Measurements from ENCODE around the gene MOB2.

MOB2 gene

DNA sequence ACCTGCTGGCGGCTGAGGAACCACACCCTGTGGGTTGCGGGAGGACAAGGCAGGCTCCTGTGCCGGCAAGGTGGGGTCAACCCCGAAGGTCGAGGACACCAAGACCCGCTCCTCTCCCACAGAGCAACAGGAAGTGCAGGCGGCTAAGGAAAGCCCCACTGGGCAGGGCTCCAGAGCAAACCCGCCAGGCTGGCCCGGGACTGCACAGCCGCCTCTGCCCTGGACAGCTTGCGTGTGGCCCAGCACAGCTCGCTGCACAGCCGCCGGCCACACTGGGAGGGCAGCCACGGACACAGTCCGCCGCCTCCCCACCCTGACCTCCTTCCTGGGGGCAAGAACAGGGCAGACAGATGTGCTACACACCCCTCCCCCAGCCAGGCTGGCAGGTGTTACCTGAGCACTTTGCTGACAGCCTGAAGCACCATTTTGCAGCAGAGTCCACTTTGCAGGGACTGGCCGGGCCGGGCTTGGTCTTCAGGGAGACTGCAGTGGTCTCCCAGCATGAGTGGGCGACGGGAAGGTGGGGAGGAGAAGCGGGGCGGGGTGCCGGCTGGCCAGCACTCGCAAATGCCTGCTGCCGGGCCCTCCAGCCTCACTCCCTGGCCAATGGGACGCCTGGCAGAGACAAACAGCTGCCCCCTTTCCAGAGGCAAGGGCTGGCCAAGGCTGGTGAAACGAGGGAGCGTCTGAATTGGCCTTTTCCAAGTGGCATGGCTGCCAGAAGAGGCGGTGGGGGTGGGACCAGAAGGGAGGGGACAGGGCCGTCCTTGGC is at the start of gene MOB2:
TSS of gene MOB2 (minus strand) at position 726 of the 772 bp plus-strand sequence. CDS start at position 503, 223 bp downstream.
- no peak for DNase-seq

GRCh38 chr11:1534682-1535081 is 48.1 kb upstream of the MOB2 start:
- DNase-seq: no peak

GRCh38 chr11:1534171-1534570 is 47.6 kb upstream of the MOB2 start:
- no peak for DNase-seq

DNA sequence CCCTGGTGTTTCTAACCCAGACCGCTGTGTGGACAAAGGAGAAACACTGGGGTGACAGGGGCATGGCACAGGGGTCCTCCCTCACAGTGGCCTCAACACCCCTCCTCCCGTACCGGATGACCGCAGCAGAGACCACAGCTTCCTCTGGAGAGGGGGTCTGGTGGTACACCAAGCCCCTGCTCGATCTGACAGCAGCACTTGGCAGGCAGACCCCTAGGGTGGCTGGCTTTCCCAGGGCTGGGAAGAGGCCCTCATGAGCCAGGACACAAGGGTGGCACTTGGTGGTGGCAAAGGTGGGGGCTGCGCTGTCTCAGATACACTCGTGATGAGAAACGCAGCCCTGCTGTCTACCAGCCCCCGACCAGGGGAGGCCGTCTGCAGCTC is 46.8 kb upstream of the MOB2 start:
- no peak for DNase-seq

DNA sequence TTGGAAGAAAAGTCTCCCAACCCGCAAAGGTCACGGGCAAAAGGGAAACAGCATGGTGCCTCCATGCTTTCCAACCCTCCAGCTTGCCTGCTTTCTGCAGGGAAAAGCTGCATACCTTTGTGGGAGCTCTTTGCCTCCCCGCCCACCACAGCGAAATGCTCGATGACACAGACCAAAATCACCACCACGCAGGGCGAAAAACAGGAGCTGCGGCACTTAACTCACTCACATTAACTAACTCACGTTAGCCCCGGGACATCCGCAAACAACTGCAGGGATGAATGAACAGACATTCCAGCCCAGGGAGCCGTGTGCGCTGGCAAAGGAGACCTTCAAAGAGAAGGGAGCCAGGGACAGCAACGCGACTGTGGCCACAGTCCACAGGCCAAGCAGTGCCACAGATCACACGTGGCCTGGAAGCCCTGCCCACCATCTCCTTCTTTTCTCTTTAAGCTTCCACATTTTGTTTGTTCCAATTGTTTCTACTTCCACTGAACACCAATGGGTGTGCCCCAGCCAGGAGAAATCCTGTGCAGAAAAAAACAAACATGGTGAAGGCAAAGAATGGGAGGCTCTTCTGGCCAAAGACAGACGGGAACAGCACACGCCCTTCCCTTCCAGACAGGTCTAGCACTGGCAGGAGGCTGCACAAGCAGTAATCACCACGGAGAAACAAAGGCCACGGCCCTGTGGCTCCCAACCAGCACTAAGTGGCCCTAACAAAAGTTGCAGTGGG is 46.2 kb upstream of the MOB2 start:
- DNase-seq: no peak

GRCh38 chr11:1532014-1532586 is 45.5 kb upstream of the MOB2 start:
- no peak for DNase-seq

- no peak for DNase-seq
Observed at GRCh38 chr11:1531449-1532013, 45.0 kb upstream of the MOB2 start.

DNA sequence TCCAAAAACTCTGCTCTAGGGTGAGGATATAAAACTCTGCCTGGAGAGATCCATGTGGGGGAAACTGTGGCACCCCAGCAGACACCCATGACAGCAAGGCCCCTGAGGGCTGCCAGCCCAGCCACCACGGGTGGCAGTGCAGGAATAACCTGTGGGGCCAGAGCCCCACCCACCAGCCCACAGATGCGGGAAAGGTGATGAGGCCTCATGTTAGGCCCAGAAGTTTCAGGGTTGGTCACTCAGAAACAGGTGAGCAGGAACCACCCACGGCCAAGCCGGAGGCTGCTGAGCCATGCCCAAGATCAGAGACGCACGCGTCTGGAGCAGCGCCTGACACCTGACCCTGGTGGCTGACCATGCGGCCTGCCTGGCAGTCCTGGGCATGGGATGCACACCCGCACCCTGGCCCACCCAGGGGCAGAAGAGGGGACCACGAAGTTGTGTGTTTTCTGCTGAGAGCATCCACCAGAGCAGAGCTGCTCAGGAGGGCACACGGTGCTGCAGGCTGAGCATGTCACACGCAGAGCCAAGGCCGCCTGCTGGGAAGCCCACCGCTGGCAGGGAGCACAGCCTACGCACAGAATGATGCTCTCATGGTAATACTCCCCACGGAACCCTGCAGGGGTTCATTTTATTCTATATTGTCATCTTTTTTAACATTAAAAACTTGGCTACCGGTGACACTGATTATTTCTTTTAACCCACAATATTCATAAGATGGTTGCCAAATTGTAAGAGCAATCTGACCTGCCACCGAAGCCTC is 44.3 kb upstream of the MOB2 start:
- no peak for DNase-seq

DNA sequence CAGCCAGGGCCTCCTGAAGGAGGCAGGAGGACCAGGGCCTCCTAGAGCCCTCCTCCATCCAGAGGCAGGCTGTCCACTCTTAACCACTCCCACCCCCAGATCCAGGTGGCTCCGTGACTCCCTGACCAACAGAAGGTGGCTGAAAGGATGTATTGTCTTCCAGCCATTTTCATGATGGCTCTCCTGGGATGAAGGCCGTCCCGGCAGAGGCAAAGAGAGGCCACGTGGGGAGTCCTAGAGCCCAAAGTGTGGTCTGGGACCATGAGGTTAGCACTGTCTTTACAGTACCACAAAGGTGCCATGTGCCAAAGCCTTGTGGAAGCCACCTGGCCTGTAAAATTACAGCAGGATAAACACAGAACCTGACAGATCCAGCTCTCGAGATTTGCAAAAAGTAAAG is 43.2 kb upstream of the MOB2 start:
- DNase-seq: no peak

GRCh38 chr11:1529286-1529685 is 42.7 kb upstream of the MOB2 start:
- DNase-seq: no peak

GRCh38 chr11:1528710-1529109 is 42.1 kb upstream of the MOB2 start:
- no peak for DNase-seq

DNA sequence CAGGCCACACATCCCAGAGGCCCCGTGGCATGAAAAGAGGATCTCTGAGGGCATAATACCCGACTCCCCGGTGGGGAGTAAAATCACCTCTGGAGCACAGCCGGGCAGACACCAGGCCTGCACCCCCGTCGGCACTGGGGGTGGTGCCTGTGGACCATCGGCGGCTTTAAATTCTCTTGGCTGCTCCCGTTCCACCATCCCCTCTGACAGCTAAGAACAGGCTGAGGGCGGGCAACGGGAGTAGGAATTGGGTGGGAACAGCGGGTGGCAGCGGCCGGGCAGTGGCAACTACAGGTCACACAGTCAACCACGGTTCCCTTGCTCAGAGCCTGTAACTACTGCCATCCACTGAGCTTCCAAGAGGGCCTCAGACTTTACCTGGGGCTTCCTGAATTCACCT is 40.2 kb upstream of the MOB2 start:
- no peak for DNase-seq

GRCh38 chr11:1523779-1524178 is 37.2 kb upstream of the MOB2 start:
- no peak for DNase-seq

- no peak for DNase-seq
Observed at GRCh38 chr11:1523077-1523476, 36.5 kb upstream of the MOB2 start.

- no peak for DNase-seq
Observed at GRCh38 chr11:1522081-1522424, 35.5 kb upstream of the MOB2 start.

- DNase-seq: no peak
Observed at GRCh38 chr11:1521382-1522080, 35.0 kb upstream of the MOB2 start.

DNA sequence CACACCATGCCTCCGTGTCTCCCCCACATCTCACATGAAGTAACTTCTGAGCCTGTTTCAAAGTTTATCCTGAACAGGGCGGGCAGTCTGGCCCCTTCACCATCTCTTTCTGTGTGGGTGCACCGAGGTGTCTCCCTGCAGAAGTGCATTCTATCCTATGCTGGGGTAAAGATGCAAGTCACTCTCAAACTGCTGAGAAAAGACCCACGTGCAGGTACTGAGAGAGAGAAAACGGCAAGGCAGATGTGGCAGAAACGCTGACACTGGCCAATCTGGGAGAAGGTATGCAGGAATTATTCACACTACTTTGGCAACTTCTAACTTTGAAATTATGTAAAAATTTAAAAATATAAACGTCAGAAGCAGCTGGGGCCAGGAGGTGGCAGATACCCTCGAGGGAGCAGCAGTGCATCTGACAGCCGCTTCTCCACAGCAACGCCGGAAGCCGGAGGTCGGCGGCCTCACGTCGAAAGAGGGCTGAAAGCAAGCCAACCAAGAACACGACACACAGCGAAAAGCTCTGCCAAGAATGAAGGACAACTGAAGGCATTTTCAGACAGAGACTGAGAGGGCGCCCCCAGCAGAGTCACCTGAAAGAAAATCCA is 34.2 kb upstream of the MOB2 start:
- no peak for DNase-seq

DNA sequence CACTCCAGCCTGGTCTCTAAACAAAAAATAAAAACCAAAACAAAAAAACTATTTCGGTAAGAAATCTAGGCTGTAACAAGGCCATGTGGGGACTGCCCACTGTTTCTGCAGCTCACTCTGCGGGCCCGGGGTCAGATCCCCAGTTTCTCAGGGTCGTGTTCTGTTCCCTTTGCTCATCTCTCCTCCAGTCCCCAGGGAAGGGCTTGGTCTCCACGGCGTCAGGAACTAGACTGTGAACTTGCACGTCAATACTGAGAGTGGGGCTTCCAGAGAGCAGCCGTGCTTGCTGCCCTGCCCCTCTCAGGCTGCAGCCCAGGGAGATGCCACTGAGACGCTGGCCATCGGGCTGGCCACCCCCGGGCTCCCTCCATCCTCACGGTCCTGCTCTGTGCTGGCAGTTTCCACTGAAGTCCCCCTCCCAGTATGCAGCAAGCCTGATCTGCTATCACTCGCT is 33.7 kb upstream of the MOB2 start:
- no peak for DNase-seq

GRCh38 chr11:1519028-1520010 is 32.7 kb upstream of the MOB2 start:
- DNase-seq: no peak

GRCh38 chr11:1518301-1518700 is 31.7 kb upstream of the MOB2 start:
- no peak for DNase-seq
